Activated T-cell treated with anti-CD3 and anti-CD28 coated beads, Interleukin-2, amount 50 U/mL, for 48 hours (primary cell): ENCODE measurements around the gene MYO9B.
"Not testable (repeated sequence)": the region's sequence is repeated elsewhere in the genome, so short reads cannot be mapped to it uniquely, and the experiment has no call there.

Experiments used
- DNase-seq, 2 experiments: peaks; one replicate each; pipeline ENCODE4 v3.0.0-alpha.2; 2020

The MYO9B gene

GRCh38 chr19:17184371-17184841 lies 108.8 kb downstream of the MYO9B start:
- peak; percentile 55 to 62 for DNase-seq

- DNase-seq, result no peak
Observed at GRCh38 chr19:17185590-17185989, 110.0 kb downstream of the MYO9B start.

GRCh38 chr19:17191736-17192135 lies 116.2 kb downstream of the MYO9B start:
- DNase-seq, result not testable (repeated sequence)

GRCh38 chr19:17192751-17193150 lies 117.2 kb downstream of the MYO9B start:
- no peak for DNase-seq

DNA sequence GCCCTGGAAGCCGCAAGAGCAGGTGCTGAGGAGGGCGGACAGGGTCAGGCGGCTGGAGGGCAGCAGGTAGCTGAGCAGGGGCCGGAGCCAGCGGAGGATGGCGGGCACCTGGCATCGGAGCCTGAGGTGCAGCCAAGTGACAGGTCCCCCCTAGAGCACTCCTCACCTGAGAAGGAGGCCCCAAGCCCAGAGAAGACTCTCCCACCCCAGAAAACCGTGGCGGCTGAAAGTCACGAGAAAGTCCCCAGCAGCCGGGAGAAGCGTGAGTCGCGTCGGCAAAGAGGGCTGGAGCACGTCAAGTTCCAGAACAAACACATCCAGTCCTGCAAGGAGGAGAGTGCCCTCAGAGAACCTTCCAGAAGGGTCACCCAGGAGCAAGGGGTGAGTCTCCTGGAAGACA lies 119.0 kb downstream of the MYO9B start:
- DNase-seq, result no peak

DNA sequence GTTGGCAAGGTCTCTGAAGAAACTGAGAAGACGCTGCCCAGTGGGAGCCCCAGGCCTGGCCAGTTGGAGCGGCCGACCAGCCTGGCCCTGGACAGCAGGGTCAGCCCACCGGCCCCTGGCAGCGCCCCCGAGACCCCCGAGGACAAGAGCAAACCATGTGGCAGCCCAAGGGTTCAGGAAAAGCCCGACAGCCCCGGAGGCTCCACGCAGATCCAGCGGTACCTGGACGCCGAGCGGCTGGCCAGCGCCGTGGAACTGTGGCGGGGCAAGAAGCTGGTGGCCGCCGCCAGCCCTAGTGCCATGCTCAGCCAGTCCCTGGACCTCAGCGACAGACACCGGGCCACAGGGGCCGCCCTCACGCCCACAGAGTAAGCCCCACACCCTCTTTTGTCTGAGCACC lies 119.5 kb downstream of the MYO9B start:
- DNase-seq, result no peak

GRCh38 chr19:17196610-17197009 lies 121.0 kb downstream of the MYO9B start:
- no peak for DNase-seq

DNA sequence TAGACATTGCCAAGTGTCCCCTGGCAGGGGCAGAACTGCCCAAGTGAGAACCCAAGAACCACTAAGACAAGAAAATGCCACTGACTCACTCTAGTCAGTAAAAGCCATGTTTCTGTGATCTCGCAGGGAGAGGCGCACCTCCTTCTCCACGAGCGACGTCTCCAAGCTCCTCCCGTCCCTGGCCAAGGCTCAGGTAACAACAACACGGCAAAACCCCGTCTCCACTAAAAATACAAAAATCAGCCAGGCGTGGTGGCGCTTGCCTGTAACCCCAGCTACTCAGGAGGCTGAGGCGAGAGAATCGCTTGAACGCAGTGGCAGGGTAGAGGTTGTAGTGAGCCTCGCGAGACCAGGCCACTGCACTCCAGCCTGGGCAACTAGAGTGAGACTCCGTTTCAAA lies 122.1 kb downstream of the MYO9B start:
- no peak for DNase-seq

DNA sequence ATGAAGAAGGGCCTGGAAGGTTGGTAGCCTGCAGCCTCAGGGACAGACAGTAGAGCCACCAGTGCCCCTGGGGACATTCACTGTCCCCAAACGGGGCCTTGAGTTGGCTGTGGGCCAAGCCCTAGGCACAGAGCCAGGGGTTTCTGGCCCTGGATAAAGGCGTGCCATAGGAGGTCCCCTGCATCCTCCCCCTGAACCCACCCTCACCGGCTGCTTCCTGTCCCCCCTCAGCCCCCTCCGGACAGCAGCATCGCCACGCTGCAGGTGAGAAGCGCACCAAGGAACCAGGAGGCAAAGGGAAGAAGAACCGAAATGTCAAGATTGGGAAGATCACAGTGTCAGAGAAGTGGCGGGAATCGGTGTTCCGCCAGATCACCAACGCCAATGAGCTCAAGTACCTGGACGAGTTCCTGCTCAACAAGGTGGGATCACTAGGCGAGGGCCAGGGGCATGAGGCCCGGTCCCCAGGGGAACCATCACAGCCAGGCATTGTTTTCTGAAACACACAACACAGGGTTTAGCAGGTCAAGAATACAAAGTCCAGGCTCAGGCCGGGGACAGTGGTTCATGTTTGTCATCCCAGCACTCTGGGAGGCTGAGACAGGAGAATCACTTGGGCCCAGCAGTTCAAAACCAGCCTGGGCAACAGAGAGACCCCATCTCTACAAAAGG lies 125.0 kb downstream of the MYO9B start:
- no peak for DNase-seq

DNA sequence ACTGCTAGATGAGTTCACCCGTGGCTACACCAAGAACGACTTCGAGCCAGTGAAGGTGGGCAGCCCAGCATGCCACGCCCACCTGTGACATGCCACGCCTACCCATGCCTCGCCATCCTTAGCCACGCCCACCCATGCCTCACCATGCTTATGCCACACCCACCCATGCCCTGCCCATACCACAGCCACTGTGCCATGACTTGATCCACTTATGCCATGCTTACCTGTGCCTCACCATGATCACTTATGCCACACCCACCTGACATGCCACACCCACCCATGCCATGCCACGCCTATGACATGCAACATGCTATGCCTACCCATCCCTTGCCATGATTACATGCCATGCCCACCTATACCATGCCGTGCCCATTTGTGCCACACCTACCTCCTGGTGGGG lies 126.7 kb downstream of the MYO9B start:
- DNase-seq, result peak; percentile 53 to 66

DNA sequence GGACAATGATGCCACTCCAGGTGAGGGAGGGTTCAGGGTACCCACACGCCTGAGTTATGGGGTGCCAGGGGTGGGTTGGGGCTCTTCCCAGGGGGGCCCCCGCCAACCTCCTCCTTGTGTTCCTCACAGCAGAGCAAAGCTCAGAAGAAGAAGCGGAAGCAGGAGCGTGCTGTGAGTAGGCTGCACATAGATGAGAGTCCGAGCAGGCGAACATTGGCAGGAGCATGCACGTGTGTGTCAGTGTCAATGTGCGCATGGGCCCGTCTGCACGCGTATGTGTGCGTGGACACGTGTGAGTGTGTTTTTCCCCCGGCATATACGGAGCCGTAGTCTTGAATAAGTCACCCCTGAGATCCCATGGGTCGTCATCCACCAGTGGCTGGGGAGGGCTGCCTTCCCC lies 127.1 kb downstream of the MYO9B start:
- DNase-seq, result no peak

GRCh38 chr19:17205237-17206140 lies 129.9 kb downstream of the MYO9B start:
- peak; percentile 61 to 73 for DNase-seq

DNA sequence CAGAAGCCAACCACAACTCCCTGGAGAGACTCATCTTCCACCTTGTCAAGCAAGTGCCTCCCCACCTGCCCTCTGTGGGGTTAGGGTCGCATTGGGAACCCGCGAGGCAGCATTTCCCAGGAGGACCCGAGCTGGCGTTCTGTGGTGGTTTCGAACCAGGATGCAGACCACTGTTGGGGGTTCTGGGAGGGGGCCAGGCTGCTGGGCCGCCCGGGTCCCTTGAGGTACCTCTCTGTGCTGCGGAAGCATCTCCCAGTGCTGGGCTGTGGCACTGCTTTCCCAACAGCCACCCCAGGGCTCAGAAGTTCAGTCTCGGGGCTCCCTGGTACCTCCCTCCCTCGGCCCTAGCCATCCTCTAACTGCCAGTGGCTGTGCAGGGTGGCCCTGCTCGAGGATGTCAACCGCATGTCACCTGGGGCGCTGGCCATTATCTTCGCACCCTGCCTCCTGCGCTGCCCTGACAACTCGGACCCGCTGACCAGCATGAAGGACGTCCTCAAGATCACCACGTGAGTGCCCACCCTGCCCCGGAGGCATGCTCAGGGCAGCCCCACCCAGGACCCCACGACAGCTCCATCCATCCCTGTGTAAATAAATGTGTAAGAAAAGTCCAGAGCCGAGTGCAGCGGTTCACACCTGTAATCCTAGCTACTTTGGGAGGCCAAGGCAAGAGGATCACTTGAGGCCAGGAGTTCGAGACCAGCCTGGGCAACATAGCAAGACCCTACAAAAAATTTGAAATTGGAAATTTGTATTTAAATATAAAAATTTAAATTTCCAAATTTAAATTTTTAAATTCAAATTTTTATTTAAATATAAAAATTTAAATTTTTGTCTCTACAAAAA lies 131.4 kb downstream of the MYO9B start:
- DNase-seq, result no peak

- DNase-seq, result peak; percentile 74 to 81
Observed at GRCh38 chr19:17209126-17210036, 133.8 kb downstream of the MYO9B start.

DNA sequence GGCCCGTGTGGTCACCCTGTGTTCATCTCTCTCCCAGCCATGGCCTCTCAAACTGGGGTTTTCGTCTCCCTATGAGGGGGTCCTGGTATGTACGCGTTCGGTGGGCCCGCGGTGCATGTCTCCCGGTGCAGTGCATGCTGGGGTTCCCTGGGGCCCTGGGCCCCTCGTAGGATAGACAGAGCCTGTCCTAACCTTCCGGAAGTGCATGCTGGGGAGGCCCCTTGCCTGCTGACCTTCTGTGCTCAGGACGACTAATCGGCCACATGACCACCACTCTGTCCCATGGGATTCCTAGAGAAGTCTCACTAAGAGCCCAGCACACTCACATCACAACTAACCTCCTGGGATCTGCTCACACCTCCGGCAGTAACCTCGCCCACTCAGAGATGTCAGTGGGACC lies 134.7 kb downstream of the MYO9B start:
- DNase-seq, result no peak

DNA sequence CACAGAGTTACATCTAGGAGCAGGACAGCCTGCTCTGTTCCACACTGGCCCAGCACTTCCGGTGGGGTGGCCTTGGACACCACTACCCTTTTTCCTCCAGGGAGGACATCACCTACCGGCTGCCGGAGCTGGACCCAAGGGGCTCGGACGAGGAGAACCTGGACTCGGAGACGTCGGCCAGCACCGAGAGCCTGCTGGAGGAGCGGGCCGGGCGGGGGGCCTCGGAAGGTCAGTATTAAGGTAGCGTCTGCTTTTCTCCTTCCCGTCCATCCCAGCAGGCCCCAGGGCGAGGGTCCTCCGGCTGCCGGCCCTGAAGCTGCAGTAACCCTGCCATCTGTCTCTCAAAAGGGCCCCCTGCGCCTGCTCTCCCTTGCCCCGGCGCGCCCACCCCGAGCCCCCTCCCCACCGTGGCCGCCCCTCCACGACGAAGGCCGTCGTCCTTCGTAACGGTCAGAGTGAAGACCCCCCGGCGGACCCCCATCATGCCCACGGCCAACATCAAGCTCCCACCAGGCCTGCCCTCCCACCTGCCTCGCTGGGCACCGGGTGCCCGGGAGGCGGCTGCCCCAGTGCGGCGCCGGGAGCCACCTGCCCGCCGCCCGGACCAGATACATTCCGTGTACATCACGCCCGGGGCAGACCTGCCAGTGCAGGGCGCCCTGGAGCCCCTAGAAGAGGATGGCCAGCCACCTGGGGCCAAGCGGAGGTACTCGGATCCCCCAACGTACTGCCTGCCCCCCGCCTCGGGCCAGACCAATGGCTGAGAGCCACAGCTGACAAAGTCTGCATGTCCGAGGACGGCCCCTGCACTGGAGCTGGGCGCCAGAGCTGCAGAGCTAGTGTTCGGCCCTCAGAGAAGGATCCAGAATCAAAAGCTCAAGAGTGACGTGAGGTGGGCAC lies 136.2 kb downstream of the MYO9B start:
- DNase-seq, result no peak

- no peak for DNase-seq
Observed at GRCh38 chr19:17213334-17213733, 137.8 kb downstream of the MYO9B start.

DNA sequence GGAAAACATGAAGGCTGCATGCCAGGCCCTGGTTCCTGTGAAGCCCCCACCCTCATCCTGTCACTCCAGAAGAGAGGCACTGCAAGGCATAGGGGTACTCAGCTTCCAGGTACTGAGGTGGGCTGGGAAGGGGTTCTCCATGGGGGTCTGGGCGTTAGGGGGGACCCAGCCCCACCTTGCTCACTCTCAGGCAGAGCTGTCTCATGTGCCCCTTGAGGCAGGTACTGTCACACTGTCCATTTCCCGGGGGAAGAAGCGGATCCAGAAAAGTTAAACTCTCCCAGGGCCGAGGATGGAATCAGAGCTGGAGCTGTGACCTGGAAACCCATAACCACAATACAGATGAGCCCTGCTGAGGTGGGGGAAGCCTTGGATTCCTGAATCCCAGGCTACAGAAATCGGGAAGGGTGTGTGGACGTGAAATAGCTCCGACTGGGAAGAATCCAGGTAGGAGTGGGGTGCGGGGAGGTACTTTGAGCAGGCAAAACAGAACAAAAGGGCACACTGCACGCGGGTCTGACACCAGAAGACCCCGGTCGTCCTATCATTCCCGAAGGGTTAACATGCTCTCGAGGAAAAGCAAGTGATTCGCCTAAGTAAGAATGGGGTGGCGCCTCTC lies 139.0 kb downstream of the MYO9B start:
- no peak for DNase-seq

- peak; percentile 88 to 89 for DNase-seq
Observed at GRCh38 chr19:17215127-17215971, 139.8 kb downstream of the MYO9B start, which contains the start of gene USE1. USE1 (plus strand) TSS chr19:17215357; CDS start chr19:17215406, 49 bp downstream.
